ENCODE results near the gene ADIRF. TPM values are rescaled to one million over a fixed set of nuclear protein-coding genes. Genes with fewer than 3 reads are reported as not detected.

ADIRF gene
- total and polyA plus RNA-seq, 7 donors = 45.3 to 157 (median 98.1) TPM

DNA sequence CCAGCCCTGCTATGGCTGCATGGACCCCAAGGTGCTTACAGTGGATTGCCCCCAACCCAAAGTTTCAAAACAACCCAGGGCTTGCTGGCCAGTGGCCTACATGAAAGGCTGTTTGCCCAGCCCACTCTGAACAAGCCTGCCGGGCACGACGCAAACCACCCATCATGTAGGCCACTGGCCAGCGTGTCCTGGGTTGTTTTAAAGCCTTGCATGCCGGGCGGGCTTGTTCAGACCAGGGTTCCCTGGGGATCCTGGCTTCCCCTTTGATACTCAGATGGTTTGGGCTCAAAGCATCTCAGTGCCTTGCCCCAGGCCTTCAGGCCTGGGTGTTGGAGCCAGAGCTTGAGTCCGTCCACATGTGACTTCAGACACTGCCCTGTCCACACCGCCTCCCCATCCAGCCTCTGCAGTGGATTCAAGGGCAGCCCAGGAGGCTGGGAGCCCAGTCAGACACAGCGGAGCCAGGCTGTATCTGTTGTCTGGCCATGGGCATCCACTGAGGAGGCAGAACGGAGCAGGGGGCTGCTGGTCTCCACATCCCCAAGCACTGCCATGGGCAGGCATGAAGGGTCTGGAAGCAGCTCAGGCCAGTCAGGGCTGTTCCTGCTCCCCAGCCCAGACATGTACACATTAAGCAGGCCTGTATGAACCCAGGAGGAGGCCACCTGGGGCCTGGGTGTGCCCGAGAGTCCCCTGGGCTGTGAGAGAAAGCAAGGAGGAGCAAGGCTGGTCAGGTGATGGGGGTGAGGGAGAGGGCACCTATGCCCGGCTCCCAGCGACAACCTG, 4.0 kb upstream of the ADIRF start:
- intact Hi-C loops (cut with DNase I) = no loop called here
- Histone ChIP-seq H3K4me3 (no peak overlapping the region), H3K36me3 (no peaks in the 10 kb centered on the region), H3K27ac (no peak overlapping the region), H3K4me1 (peaks cover 0 to 48% (median 37%) of the 10 kb centered on the region in 4 donors), H3K27me3 (no peaks in the 10 kb centered on the region), H3K9me3 (no peaks in the 10 kb centered on the region)
- TF ChIP-seq POLR2AphosphoS5 (IDR thresholded peaks at IDR 0.05) = no peak
- no peak for TF ChIP-seq POLR2A (IDR thresholded peaks at IDR 0.05)
- TF ChIP-seq EP300 (IDR thresholded peaks at IDR 0.05) = no peak
- no peak for TF ChIP-seq CTCF (IDR thresholded peaks at IDR 0.05)
- 86 to 87% methylated on average over 13 of the region's 13 CpGs for WGBS, 2 donors
- DNase-seq = peak; percentile 63

GRCh38 chr10:86964847-86965190, 3.5 kb upstream of the ADIRF start:
- no peak for DNase-seq
- Histone ChIP-seq H3K4me3 (no peak overlapping the region), H3K9me3 (no peaks in the 10 kb centered on the region), H3K36me3 (no peaks in the 10 kb centered on the region), H3K27me3 (no peaks in the 10 kb centered on the region), H3K27ac (no peak overlapping the region), H3K4me1 (peaks cover 0 to 48% (median 39%) of the 10 kb centered on the region in 4 donors)
- 86 to 88% methylated on average over 2 of the region's 2 CpGs for WGBS, 2 donors
- intact Hi-C loops (cut with DNase I) = no loop called here
- TF ChIP-seq CTCF (IDR thresholded peaks at IDR 0.05) = no peak
- no peak for TF ChIP-seq POLR2AphosphoS5 (IDR thresholded peaks at IDR 0.05)
- no peak for TF ChIP-seq POLR2A (IDR thresholded peaks at IDR 0.05)
- TF ChIP-seq EP300 (IDR thresholded peaks at IDR 0.05) = no peak

DNA sequence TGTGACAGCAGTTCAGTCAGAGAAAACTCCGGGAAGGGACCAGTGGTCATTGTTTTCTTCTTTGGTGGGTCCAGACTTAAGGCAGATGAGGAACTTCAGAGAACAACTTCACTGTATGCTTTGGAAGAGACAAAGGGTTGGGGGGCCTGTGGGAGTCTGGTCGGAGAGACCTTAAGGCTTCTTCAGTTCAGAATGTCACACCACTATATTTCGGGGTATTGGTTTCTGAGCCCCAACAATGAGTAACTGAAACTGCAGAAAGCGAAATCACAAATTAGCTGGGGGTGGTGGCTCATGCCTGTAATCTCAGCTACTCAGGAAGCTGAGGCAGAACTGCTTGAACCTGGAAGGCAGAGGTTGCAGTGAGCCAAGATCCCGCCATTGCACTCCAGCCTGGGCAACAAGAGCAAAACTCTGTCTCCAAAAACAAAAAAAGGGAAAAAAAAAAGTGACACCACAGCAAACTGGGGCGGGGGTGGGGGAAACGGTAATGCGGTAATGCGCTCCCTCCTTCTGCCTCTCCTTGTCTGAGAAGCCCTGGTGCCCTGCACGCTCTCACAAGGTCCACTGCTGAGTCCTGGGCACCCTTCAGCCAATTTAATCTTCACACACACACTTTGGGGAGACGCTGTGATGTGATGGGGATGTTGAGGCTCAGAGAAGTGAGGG, 2.2 kb upstream of the ADIRF start:
- Histone ChIP-seq H3K4me1 (peaks cover 0 to 47% (median 45%) of the 10 kb centered on the region in 4 donors), H3K4me3 (no peak overlapping the region), H3K27me3 (no peaks in the 10 kb centered on the region), H3K36me3 (no peaks in the 10 kb centered on the region), H3K9me3 (no peaks in the 10 kb centered on the region), H3K27ac (peak overlapping the region; percentile 94 to 98 (median 96))
- TF ChIP-seq POLR2A (IDR thresholded peaks at IDR 0.05) = no peak
- no peak for TF ChIP-seq EP300 (IDR thresholded peaks at IDR 0.05)
- no peak for TF ChIP-seq POLR2AphosphoS5 (IDR thresholded peaks at IDR 0.05)
- no peak for TF ChIP-seq CTCF (IDR thresholded peaks at IDR 0.05)
- WGBS, 2 donors = 53 to 78% methylated on average over 11 of the region's 11 CpGs
- intact Hi-C loops (cut with DNase I) = loop anchor here (1.0 kb wide), 1 partner anchor 278 kb away; no protein-coding TSS in a partner anchor
- peak; percentile 53 for DNase-seq

DNA sequence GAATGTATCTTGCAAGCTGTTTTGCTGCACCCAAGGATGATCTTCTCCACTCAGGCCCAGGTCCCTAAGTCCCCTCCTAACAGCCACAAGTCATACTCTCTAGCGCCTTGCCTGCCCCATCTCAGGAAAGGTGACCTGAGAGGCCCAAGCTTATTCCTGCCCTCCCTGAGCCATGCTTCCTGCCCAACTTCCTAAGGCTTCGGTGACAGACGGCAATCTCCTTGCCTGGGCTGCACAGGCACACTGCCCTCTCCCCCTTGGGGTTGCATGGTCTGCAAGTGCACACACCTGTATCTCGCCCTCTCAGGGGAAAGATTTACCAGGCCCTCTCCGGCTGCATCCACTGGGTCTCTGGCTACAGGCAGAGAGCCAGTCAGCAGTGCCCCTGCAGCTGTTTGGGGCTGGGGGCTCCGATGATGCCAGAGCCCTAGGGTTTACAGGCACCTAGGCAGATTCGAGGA, 771 bp upstream of the ADIRF start:
- DNase-seq = peak; percentile 61
- no peak overlapping the region for H3K4me3 ChIP-seq
- no peak for TF ChIP-seq CTCF (IDR thresholded peaks at IDR 0.05)
- no peak for TF ChIP-seq EP300 (IDR thresholded peaks at IDR 0.05)
- TF ChIP-seq POLR2A (IDR thresholded peaks at IDR 0.05) = no peak
- no peak for TF ChIP-seq POLR2AphosphoS5 (IDR thresholded peaks at IDR 0.05)
- no peaks in the 10 kb centered on the region for H3K36me3 ChIP-seq
- intact Hi-C loops (cut with DNase I) = no loop called here
- H3K9me3 ChIP-seq = no peaks in the 10 kb centered on the region
- no peaks in the 10 kb centered on the region for H3K27me3 ChIP-seq
- 74 to 88% methylated on average over 7 of the region's 7 CpGs for WGBS, 2 donors
- peak overlapping the region; percentile 94 to 98 (median 96) for H3K27ac ChIP-seq
- peaks cover 0 to 57% (median 53%) of the 10 kb centered on the region in 4 donors for H3K4me1 ChIP-seq

All from sigmoid colon (tissue), 7 donors.